Ammon's horn (tissue), 1 donor: ENCODE results near the gene MYL5.
"Not testable (repeated sequence)": the region's sequence is repeated elsewhere in the genome, so short reads cannot be mapped to it uniquely, and the experiment has no call there.

Source experiments
- DNase-seq: peaks from one replicate; pipeline ENCODE4 v3.0.0-alpha.2; 2016; ENCODE audit warnings: low spot score

MYL5 gene, protein sequence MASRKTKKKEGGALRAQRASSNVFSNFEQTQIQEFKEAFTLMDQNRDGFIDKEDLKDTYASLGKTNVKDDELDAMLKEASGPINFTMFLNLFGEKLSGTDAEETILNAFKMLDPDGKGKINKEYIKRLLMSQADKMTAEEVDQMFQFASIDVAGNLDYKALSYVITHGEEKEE

DNA sequence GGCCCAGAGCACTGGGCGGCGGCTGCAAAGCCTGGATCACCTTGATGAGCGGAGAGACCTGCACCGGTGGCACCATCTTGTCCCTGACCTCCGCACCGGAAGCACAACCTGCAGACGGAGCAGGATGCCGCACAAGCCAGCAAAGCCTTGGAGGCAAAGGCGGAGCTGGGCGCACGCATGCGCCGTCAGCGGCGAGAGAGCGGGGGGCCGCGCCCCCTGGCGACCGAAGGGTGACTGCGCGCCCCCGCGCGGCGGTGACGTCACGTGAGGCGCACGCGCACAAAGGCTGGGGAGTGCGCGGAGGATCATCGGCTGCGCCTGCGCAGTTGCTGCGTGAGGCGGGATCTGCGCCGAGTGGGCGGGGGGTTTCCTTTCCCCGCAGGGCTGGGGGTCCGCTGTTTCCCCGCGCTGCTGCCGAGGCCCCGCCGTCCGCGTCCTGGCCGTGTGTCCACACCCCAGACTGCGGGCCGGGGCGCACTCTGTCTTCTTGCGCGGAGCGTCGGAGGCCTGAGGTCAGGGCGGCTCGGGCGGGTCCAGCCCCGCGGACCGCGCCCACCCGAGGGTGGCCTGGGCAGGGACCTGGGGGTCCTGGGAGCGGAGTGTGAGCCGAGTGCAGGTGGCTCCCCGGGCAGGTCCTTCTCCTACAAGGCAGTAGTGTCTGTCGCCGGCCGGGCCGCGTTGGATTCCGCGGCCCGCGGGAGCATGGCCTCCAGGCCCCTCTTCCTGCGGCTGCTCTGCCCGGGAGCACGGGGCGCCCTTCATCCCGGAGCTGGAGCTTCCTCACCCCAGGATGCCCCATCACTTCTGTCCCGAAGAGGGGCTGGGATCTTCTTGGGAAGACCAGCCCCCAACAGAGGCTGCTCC is at the start of gene MYL5, which contains the start of gene ATP5ME:
Gene MYL5 (plus strand): TSS at position 371 of the 864 bp plus-strand sequence. CDS start 3,485 bp downstream, outside the sequence.
Gene ATP5ME (minus strand): TSS at position 105 of the 864 bp plus-strand sequence. CDS start 29 bp downstream, at position 76.
- peak; percentile 97 for DNase-seq

GRCh38 chr4:624705-625590 is 49.4 kb upstream of the MYL5 start, which contains the start of gene PDE6B:
Gene PDE6B (plus strand): TSS chr4:625573. CDS start chr4:625627, 54 bp downstream.
- no peak for DNase-seq

DNA sequence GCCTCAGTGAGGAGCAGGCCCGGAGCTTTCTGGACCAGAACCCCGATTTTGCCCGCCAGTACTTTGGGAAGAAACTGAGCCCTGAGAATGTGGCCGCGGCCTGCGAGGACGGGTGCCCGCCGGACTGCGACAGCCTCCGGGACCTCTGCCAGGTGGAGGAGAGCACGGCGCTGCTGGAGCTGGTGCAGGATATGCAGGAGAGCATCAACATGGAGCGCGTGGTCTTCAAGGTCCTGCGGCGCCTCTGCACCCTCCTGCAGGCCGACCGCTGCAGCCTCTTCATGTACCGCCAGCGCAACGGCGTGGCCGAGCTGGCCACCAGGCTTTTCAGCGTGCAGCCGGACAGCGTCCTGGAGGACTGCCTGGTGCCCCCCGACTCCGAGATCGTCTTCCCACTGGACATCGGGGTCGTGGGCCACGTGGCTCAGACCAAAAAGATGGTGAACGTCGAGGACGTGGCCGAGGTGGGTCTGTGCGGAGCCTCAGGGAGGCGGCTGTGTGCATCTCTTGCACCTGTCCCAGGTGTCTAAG is 48.6 kb upstream of the MYL5 start:
- DNase-seq, result no peak

- no peak for DNase-seq
These were observed 47.9 kb upstream of the MYL5 start for GRCh38 chr4:626201-627091.

- no peak for DNase-seq
These were observed 46.8 kb upstream of the MYL5 start for GRCh38 chr4:627347-628125.

GRCh38 chr4:628311-628741 is 46.0 kb upstream of the MYL5 start:
- no peak for DNase-seq

GRCh38 chr4:628821-629635 is 45.3 kb upstream of the MYL5 start:
- DNase-seq, result no peak

- no peak for DNase-seq
These were observed 44.8 kb upstream of the MYL5 start for GRCh38 chr4:629636-629914.

DNA sequence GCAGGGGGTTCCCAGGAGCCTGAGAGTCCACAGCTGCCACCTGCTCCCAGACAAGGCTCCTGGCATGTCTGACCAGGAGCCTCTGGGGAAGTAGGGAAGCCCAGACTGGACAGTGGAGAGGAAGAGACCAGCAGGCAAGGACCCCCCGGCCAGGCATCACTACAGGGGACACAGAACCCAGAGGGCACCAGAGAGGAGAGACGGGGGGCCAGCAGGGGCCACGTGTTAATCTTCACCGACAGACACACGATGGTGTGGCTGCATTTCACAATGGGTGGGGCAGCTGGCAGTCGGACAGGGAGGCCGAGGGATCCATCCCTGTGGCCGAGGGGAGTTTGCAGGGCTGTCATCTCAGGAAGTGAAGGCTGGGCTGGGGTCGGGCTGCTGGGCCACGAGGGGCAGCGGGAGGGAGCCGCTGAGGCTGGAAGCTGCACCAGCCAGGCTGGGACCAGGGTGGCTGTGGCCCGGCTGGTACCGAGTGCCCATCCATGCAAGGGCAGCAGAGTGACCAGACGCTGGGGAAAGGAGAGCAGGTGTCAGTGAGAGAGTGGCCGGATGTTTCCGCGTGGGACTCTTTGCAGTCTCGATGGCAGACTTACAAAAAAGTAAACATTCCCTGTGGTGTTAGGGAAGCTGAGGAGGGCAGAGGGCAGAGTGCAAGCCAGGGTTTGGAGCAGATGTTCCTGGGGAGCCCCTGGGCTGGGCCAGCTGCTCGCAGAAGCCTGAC is 44.3 kb upstream of the MYL5 start:
- DNase-seq, result no peak

GRCh38 chr4:630656-631055 is 43.7 kb upstream of the MYL5 start:
- no peak for DNase-seq

- DNase-seq, result no peak
These were observed 42.0 kb upstream of the MYL5 start for GRCh38 chr4:632196-632790.

DNA sequence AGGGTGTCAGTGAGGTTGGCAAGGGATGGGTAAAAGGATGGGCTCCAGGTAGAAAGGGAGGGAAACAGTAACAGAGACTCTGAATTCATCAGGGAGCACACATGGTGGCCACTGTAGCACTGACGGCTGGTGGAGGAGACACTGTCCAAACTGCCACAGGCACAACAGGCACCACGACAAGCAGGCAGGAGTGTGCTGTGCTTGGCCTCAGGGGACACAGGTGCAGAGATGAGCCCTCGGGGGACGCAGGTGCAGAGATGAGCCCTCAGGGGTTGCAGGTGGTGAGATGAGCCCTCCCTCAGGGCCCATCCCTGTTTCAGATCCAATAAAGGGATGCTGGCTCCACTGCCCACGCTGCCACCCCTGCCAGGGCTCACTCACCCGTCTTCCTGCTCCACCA is 41.4 kb upstream of the MYL5 start:
- no peak for DNase-seq

- DNase-seq, result no peak
These were observed 40.9 kb upstream of the MYL5 start for GRCh38 chr4:633406-633805.

GRCh38 chr4:633976-634598 is 40.3 kb upstream of the MYL5 start:
- DNase-seq, result no peak

GRCh38 chr4:634599-634985 is 39.8 kb upstream of the MYL5 start:
- DNase-seq, result no peak

GRCh38 chr4:635066-635835 is 39.1 kb upstream of the MYL5 start:
- DNase-seq, result not testable (repeated sequence)
